Natural killer cell (primary cell): ENCODE measurements around the gene SIRT4. TPM values are rescaled to one million over a fixed set of nuclear protein-coding genes. Genes with fewer than 3 reads are reported as not detected.
A peak's percentile ranks its signal among the peaks of the same experiment; 100 is the strongest.

Source experiments
- ATAC-seq, 3 donors: fragments of 150-1000 bp in 2 of 3; fragments of 200-7000 bp in 1 of 3; cut with Tn5 transposase; 1 replicate in 1 of 3; 2 replicates in 2 of 3; pipeline ENCODE4 v1.10.0; 2021; ENCODE audit warnings: mild to moderate bottlenecking in 2 of 3, moderate library complexity in 2 of 3
- DNase-seq, 2 donors: peaks; one replicate each; pipeline versions ENCODE4 v3.0.0 to v3.0.0-alpha.2; 2013 to 2021; ENCODE audit warnings: mixed read lengths in 1 of 2
- H3K27ac ChIP-seq: one replicate; pipeline ENCODE4 v1.5.1; 2013; ENCODE audit warnings: mild to moderate bottlenecking, low read length
- H3K27me3 ChIP-seq: one replicate; pipeline ENCODE4 v1.6.1; 2013; ENCODE audit warnings: low read length; ENCODE audit not compliant: control insufficient read depth, insufficient read depth
- H3K36me3 ChIP-seq: one replicate; pipeline ENCODE4 v1.6.1; 2013; ENCODE audit warnings: low read length; ENCODE audit not compliant: control insufficient read depth, insufficient read depth
- H3K4me1 ChIP-seq: one replicate; pipeline ENCODE4 v1.6.1; 2013; ENCODE audit warnings: low read length; ENCODE audit not compliant: control insufficient read depth, insufficient read depth
- H3K4me3 ChIP-seq: one replicate; pipeline ENCODE4 v1.5.1; 2013; ENCODE audit warnings: low read length
- H3K9me3 ChIP-seq: one replicate; pipeline ENCODE4 v1.6.1; 2013; ENCODE audit warnings: low read length; ENCODE audit not compliant: control insufficient read depth, insufficient read depth
- H3K27ac Mint-ChIP-seq, 2 donors: one replicate each; pipeline ENCODE4 v1.8.0; 2022; ENCODE audit warnings: mild to moderate bottlenecking in 2 of 2, mixed read lengths in 2 of 2, moderate library complexity in 1 of 2
- H3K27me3 Mint-ChIP-seq, 2 donors: one replicate each; pipeline ENCODE4 v1.8.0; 2022; ENCODE audit warnings: low read depth in 2 of 2, mixed read lengths in 2 of 2
- H3K36me3 Mint-ChIP-seq: one replicate; pipeline ENCODE4 v1.8.0; 2022; ENCODE audit warnings: mixed read lengths
- H3K4me1 Mint-ChIP-seq, 2 donors: one replicate each; pipeline ENCODE4 v1.8.0; 2022; ENCODE audit warnings: mixed read lengths in 2 of 2
- H3K4me3 Mint-ChIP-seq: one replicate; pipeline ENCODE4 v1.8.0; 2022; ENCODE audit warnings: mild to moderate bottlenecking, moderate library complexity, mixed read lengths
- H3K9me3 Mint-ChIP-seq, 2 donors: one replicate each; pipeline ENCODE4 v1.8.0; 2022; ENCODE audit warnings: mixed read lengths in 2 of 2
- WGBS: methylation state at CpG from one replicate; pipeline ENCODE4 v1.1.7; 2013; ENCODE audit warnings: missing lambda C conversion rate; ENCODE audit not compliant: insufficient coverage; 5-methylcytosine and 5-hydroxymethylcytosine counted together
- intact Hi-C: fragments of 100-400 bp; cut with micrococcal nuclease; formaldehyde crosslinking; loops from one replicate; pipeline ENCODE4 v1.14.2; 2022
- total RNA-seq, 4 donors: library from RNA; stranded (reverse); fragments of 120-200 nt in 1 of 4; gene quantifications; one replicate each; pipeline versions ENCODE4 v1.2.3 to v1.2.4, GENCODE V29; 2013 to 2022
- TF ChIP-seq, protein P1 (sequence below): fragments of 200-600 bp; IDR thresholded peaks from one replicate; pipeline ENCODE4 v1.8.0; 2022; ENCODE audit warnings: antibody characterized with exemption

The SIRT4 gene
- total RNA-seq, 3 donors from 2014 or later (not counting 1 experiment from before 2014, with no cell fraction given) = 2.0 to 2.1 (median 2.1) TPM

DNA sequence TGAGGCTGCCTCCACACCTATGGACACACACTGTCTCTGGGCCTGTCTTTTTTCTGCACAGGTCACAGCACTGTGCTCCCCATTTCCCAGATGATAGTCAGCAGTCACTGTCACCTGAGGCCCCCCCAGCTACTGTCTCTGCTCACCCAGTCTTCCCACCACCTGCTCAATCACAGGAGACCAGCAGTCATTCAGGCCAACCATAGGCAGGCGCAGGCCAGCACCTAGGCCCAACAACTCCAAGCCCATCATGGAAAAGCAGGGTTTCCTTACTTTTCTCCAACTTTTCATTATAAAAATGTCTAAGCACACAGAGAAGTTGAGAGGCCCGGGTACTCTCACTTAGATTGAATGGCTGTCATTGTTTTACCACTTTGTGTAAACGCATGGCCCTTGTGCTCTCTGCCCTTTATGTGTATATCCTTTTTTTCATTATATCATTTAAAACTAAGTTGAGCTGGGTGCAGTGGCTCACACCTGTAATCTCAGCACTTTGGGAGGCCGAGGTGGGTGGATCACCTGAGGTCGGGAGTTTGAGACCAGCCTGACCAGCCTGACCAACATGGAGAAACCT, 43.7 kb upstream of the SIRT4 start:
- H3K4me3 ChIP-seq = no peak overlapping the region
- no peaks in the 10 kb centered on the region for H3K9me3 Mint-ChIP-seq
- H3K36me3 Mint-ChIP-seq = peaks cover 17% of the 10 kb centered on the region
- no peak for ATAC-seq
- intact Hi-C loops = no loop called here
- TF ChIP-seq, protein P1, sequence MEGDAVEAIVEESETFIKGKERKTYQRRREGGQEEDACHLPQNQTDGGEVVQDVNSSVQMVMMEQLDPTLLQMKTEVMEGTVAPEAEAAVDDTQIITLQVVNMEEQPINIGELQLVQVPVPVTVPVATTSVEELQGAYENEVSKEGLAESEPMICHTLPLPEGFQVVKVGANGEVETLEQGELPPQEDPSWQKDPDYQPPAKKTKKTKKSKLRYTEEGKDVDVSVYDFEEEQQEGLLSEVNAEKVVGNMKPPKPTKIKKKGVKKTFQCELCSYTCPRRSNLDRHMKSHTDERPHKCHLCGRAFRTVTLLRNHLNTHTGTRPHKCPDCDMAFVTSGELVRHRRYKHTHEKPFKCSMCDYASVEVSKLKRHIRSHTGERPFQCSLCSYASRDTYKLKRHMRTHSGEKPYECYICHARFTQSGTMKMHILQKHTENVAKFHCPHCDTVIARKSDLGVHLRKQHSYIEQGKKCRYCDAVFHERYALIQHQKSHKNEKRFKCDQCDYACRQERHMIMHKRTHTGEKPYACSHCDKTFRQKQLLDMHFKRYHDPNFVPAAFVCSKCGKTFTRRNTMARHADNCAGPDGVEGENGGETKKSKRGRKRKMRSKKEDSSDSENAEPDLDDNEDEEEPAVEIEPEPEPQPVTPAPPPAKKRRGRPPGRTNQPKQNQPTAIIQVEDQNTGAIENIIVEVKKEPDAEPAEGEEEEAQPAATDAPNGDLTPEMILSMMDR = no peak
- peak in 1 of 2 donors; percentile 3 for DNase-seq
- peaks cover 11% of the 10 kb centered on the region for H3K36me3 ChIP-seq
- H3K27ac Mint-ChIP-seq = peak overlapping the region; percentile 89 to 94
- no peaks in the 10 kb centered on the region for H3K27me3 ChIP-seq
- H3K4me3 Mint-ChIP-seq = peak overlapping the region; percentile 81
- peak overlapping the region; percentile 52 for H3K27ac ChIP-seq
- H3K4me1 ChIP-seq = peaks cover 100% of the 10 kb centered on the region
- peaks cover 89 to 90% of the 10 kb centered on the region in 2 donors for H3K4me1 Mint-ChIP-seq
- no peaks in the 10 kb centered on the region for H3K9me3 ChIP-seq
- WGBS = 86% methylated on average over 4 of the region's 5 CpGs
- H3K27me3 Mint-ChIP-seq = no peaks in the 10 kb centered on the region

DNA sequence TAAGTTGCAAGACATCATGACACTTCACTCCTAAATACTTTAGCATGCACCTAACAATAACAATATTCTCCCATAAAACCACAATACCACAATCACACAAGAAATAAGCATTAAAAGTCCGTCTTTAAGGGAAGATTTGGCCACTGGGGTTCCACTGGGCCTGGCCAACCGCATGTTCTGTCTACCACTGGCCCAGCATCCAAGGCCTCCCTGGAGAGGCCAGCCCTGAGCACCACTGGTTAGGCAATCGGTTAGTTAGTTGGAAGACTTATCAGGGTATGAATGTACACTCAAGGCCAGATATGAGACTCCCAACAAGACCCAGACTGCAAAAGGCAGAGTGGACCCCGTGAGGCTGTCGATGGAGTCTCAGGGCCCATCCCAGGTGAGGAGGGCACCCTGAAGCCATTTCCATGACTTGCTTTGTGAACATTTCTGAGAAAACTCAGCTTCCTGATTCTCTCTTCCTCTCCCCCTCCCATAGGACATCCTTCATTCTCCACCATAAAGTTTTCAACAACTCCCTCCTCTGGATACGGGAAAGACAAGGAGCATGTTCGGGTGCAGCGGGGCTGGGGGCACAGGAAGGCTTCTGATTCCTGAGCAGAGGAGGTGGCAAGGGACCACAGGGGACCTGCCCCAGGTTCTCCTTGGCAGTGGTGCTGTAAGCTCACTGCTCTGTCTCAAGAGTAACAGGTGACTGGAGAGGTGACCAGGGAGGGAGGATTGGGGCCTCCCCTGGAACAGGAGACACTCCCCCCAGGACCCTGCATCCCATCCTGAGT, 42.5 kb upstream of the SIRT4 start:
- DNase-seq = peak in 1 of 2 donors; percentile 4

DNA sequence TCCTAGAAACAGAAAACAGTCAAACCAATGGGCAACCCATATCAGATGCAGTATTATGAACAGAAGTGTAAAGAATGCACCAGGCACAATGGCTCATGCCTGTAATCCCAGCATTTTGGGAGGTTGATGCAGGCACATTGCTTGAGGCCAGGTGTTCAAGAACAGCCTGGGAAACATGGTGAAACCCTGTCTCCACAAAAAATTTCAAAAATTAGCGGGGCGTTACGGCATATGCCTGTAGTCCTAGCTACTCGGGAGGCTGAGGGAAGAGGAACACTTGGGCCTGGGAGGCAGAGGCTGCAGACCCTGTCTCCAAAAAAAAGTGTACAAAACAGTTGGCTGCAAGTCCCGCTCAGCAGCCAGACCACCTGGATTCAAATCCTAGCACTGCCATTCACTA, 41.5 kb upstream of the SIRT4 start:
- intact Hi-C loops = no loop called here
- H3K4me1 ChIP-seq = peaks cover 96% of the 10 kb centered on the region
- ATAC-seq = no peak
- DNase-seq = no peak
- Mint-ChIP-seq H3K4me3 (peak overlapping the region; percentile 94), H3K9me3 (no peaks in the 10 kb centered on the region), H3K27me3 (no peaks in the 10 kb centered on the region), H3K36me3 (peaks cover 8% of the 10 kb centered on the region), H3K27ac (peak overlapping the region; percentile 93 to 94), H3K4me1 (peaks cover 87 to 90% of the 10 kb centered on the region in 2 donors)
- no peak overlapping the region for H3K4me3 ChIP-seq
- H3K27me3 ChIP-seq = no peaks in the 10 kb centered on the region
- H3K27ac ChIP-seq = no peak overlapping the region
- TF ChIP-seq, protein P1 = no peak
- peaks cover 5% of the 10 kb centered on the region for H3K36me3 ChIP-seq
- H3K9me3 ChIP-seq = no peaks in the 10 kb centered on the region
- 88% methylated on average over 5 of the region's 5 CpGs for WGBS

More for the DNA sequence above, 42.5 kb upstream of the SIRT4 start:
- Mint-ChIP-seq H3K9me3 (no peaks in the 10 kb centered on the region), H3K4me3 (peak overlapping the region; percentile 81), H3K27ac (peak overlapping the region; percentile 93 to 94), H3K4me1 (peaks cover 91 to 92% of the 10 kb centered on the region in 2 donors), H3K27me3 (no peaks in the 10 kb centered on the region), H3K36me3 (peaks cover 15% of the 10 kb centered on the region)
- intact Hi-C loops = no loop called here
- Histone ChIP-seq H3K4me3 (no peak overlapping the region), H3K36me3 (peaks cover 11% of the 10 kb centered on the region), H3K27me3 (no peaks in the 10 kb centered on the region), H3K9me3 (no peaks in the 10 kb centered on the region), H3K27ac (peak overlapping the region; percentile 42), H3K4me1 (peaks cover 100% of the 10 kb centered on the region)
- 69% methylated on average over 8 of the region's 8 CpGs for WGBS
- TF ChIP-seq, protein P1 = no peak
- ATAC-seq = no peak
